A549 (cell line): ENCODE measurements around the gene MORC2.

Source experiments
- CBX8 ChIP-seq: fragments of 200-600 bp; sonication (generic); IDR thresholded peaks from 2 replicates; pipeline ENCODE4 v1.6.1; 2016
- CHD4 ChIP-seq: fragments of 200-600 bp; sonication (generic); IDR thresholded peaks from 2 replicates; pipeline ENCODE4 v1.6.1; 2016; ENCODE audit warnings: antibody characterized with exemption, mild to moderate bottlenecking, borderline replicate concordance
- CTCF ChIP-seq: fragments of >200 bp; sonication (Bioruptor Twin); formaldehyde crosslinking; IDR thresholded peaks from 3 replicates; pipeline ENCODE4 v1.5.1; 2016
- EP300 ChIP-seq, 2 experiments: fragments of >200 bp; sonication (Bioruptor Twin); formaldehyde crosslinking; IDR thresholded peaks; 2 replicates in 1 of 2; 3 replicates in 1 of 2; pipeline ENCODE4 v1.6.1; 2016 to 2017
- HEYL ChIP-seq: fragments of 250-450 bp; sonication (Bioruptor Pico); IDR thresholded peaks from 2 replicates; pipeline ENCODE4 v1.8.0; 2021; ENCODE audit warnings: mild to moderate bottlenecking, moderate library complexity
- HMGXB4 ChIP-seq: fragments of 250-450 bp; sonication (Bioruptor Pico); IDR thresholded peaks from 2 replicates; pipeline ENCODE4 v1.5.0; 2021; ENCODE audit warnings: mild to moderate bottlenecking, moderate library complexity, borderline replicate concordance
- MAFK ChIP-seq: fragments of 450-650 bp; IDR thresholded peaks from 2 replicates; pipeline ENCODE4 v1.6.1; 2014; ENCODE audit not compliant: partially characterized antibody
- POLR2A ChIP-seq: IDR thresholded peaks from 2 replicates; pipeline ENCODE4 v1.6.1; 2012; ENCODE audit warnings: mild to moderate bottlenecking, low read length
- SMC3 ChIP-seq: fragments of >200 bp; sonication (Bioruptor Twin); formaldehyde crosslinking; IDR thresholded peaks from 3 replicates; pipeline ENCODE4 v1.6.1; 2018; ENCODE audit warnings: inconsistent platforms

- TF ChIP-seq MAFK (no peak), CTCF (no peak), SMC3 (no peak), HMGXB4 (CRISPR knock-in tag) (no peak), POLR2A (no peak), CHD4 (no peak), EP300 (IDR thresholded peaks at IDR 0.05) (no peak), HEYL (CRISPR knock-in tag) (no peak), CBX8 (no peak)
Observed at GRCh38 chr22:30893434-30894370, 74.9 kb downstream of the MORC2 start.
